Retina (tissue), 1 donor: ENCODE results near the gene DISC1.
"Not testable (repeated sequence)": the region's sequence is repeated elsewhere in the genome, so short reads cannot be mapped to it uniquely, and the experiment has no call there.

ENCODE experiments used
- DNase-seq: peaks from one replicate; pipeline ENCODE4 v3.0.0-alpha.2; 2016

The DISC1 gene

DNA sequence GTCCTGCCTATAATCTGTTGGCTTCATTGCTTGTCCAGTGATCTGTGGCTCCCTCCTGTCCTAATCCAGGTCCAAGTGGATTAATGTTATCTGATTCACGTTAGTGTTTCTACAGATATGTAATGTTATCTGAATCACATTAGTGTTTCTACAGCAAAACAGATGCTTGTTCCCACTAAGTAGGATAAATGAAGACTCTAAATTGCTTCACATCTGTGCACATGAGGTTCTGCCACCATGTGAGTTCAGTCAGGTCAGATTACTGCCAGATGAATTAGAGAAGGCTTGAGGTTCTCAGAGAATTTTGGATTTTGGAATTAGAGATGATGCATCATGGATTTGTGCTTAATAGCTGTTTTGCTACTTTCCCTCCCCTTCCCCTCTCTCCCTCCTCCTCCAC, 13.2 kb downstream of the DISC1 start:
- DNase-seq: no peak

DNA sequence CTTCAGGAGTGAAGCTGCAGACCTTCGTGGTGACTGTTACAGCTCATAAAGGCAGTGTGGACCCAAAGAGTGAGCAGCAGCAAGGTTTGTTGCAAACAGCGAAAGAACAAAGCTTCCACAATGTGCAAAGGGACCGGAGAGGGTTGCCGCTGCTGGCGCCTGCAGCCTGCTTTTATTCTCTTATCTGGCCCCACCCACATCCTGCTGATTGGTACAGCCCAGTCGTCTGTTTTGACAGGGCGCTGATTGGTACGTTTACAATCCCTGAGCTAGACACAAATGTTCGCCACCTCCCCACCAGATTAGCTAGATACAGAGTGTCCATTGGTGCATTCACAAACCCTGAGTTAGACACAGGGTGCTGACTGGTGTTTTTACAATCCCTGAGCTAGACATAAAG, 14.9 kb downstream of the DISC1 start:
- not testable (repeated sequence) for DNase-seq

GRCh38 chr1:231642061-231642460, 15.5 kb downstream of the DISC1 start:
- not testable (repeated sequence) for DNase-seq

- no peak for DNase-seq
Measured at GRCh38 chr1:231642618-231643017, 16.0 kb downstream of the DISC1 start.

GRCh38 chr1:231643071-231643934, 16.7 kb downstream of the DISC1 start:
- DNase-seq: no peak

GRCh38 chr1:231643935-231644237, 17.3 kb downstream of the DISC1 start:
- DNase-seq: no peak

DNA sequence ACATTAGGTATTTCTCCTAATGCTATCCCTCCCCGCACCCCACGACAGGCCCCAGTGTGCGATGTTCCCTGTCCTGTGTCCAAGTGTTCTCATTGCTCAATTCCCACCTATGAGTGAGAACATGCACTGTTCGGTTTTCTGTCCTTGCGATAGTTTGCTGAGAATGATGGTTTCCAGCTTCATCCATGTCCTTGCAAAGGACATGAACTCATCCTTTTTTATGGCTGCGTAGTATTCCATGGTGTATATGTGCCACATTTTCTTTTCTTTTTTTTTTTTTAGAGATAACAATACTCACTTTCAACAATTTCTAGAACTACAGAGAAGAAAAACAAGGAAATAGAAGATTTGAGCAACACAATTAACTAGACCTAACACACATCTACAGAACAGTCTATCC, 19.0 kb downstream of the DISC1 start:
- DNase-seq: not testable (repeated sequence)

DNA sequence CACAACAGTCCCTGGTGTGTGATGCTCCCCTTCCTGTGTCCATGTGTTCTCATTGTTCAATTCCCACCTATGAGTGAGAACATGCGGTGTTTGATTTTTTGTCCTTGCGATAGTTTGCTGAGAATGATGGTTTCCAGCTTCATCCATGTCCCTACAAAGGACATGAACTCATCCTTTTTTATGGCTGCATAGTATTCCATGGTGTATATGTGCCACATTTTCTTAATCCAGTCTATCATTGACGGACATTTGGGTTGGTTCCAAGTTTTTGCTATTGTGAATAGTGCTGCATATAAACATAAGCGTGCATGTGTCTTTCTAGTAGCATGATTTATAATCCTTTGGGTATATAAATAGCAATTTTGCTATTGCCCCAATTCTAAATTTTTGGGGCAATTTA, 19.6 kb downstream of the DISC1 start:
- DNase-seq: not testable (repeated sequence)

DNA sequence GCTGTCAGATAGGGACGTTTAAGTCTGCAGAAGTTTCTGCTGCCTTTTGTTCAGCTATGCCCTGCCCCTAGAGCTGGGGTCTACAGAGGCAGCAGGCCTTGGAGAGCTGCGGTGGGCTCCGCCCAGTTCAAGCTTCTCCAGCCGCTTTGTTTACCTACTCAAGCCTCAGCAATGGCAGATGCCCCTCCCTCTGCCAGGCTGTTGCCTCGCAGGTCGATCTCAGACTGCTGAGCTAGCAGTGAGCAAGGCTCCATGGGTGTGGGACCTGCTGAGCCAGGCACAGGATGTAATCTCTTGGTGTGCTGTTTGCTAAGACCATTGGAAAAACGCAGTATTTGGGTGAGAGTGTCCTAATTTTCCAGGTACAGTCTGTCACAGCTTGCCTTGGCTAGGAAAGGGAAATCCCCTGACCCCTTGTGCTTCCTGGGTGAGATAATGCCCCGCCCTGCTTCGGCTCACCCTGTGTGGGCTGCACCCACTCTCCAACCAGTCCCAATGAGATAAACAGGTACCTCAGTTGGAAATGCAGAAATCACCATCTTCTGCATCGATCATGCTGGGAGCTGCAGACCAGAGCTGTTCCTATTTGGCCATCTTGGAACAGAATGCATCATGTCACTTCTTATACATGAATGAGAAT, 25.2 kb downstream of the DISC1 start:
- DNase-seq: not testable (repeated sequence)

GRCh38 chr1:231653632-231654031, 27.0 kb downstream of the DISC1 start:
- no peak for DNase-seq

DNA sequence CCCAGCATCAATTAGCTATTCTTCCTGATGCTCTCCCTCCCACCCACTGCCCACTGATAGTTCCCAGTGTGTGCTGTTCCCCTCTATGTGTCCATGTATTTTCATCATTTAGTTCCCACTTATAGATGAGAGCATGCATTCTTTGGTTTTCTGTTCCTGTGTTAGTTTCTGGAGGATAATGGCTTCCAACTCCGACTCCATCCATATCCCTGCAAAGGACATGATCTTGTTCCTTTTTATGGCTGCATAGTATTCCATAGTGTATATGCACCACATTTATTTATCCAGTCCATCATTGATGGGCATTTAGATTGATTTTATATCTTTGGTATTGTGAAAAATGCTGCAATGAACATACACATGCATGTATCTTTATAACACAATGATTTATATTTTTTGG, 30.2 kb downstream of the DISC1 start:
- no peak for DNase-seq

- not testable (repeated sequence) for DNase-seq
Measured at GRCh38 chr1:231658223-231658622, 31.6 kb downstream of the DISC1 start.

DNA sequence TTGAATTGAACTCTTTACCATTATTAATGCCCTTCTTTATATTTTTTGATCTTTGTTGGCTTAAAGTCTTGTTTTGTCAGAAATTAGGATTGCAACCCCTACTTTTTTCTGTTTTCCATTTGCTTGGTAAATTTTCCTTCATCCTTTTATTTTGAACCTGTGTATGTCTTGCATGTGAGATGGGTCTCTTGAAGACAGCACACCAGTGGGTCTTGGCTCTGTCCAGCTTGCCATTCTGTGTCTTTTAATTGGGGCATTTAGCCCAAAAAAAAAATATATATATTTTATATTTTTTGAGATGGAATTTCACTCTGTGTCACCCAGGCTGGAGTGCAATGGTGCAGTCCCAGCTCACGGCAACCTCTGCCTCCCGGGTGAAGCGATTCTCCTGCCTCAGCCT, 33.6 kb downstream of the DISC1 start:
- no peak for DNase-seq

- no peak for DNase-seq
Measured at GRCh38 chr1:231663211-231663792, 36.7 kb downstream of the DISC1 start.

DNA sequence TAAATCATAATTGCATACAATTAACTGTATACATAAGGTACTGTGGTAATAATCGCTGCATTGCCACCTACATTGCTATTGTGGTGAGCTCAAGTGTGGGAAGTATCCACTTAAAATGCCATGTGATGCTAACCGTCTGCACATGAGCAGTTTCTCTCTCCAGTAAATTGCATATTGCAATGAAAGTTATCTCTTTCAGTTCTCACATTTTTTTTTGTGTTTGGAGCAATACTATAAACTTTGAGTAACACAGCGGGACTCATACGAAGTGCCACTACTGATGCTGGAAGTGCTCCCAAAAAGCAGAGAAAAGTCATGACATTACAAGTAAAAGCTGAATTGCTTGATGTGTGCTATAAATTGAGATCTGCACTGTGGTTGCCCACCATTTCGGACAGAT, 38.5 kb downstream of the DISC1 start:
- DNase-seq: no peak

- DNase-seq: no peak
Measured at GRCh38 chr1:231665726-231666125, 39.1 kb downstream of the DISC1 start.

- DNase-seq: no peak
Measured at GRCh38 chr1:231666220-231666936, 39.8 kb downstream of the DISC1 start.

GRCh38 chr1:231666937-231667608, 40.5 kb downstream of the DISC1 start:
- DNase-seq: no peak

- DNase-seq: no peak
Measured at GRCh38 chr1:231667896-231668506, 41.4 kb downstream of the DISC1 start.

DNA sequence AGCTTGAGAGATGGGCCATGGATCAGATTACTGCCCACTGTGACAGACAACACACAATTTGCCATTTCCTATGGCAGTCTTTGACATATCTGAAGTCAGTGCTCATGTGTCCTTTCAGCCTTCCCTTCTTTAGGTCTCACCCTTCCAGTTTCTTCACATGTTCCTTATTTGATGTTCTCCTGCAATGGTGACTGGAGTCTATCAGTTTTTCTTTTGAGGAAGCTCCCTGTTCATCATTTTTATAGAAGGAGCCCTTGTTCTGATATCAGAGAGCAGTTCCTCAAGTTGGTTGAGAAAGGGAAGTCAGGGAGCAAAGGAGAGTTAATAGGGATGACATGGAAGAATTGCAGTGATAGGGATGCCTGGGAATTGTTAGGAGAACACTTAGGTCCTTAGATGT, 42.2 kb downstream of the DISC1 start:
- no peak for DNase-seq

DNA sequence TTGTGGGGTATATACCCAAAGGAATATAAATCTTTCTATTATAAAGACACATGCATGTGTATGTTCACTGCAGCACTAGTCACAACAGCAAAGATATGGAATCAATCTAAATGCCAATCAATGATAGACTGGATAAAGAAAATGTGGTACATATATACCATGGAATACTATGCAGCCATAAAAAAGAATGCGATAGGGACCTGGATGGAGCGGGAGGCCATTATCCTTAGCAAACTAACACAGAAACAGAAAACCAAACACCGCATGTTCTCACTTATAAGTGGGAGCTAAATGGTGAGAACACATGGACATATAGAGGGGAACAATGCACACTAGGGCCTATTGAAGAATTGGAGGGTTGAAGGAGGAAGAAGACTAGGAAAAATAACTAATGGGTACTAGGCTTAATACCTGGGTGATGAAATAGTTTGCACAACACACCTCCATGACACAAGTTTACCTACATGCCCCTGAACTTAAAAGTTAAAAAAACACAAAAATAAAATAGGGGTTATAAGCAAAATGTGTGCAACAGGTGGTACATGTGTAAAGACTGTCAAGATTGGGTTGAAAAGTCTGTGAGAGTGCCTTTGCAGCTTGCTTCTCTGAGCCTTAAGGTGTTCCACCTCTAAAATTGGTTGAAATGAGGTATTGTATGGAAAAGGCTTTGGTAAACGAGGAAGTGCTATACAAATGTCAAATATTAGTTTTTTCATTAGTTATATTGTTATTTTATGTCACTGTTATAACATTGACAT, 43.5 kb downstream of the DISC1 start:
- DNase-seq: not testable (repeated sequence)

DNA sequence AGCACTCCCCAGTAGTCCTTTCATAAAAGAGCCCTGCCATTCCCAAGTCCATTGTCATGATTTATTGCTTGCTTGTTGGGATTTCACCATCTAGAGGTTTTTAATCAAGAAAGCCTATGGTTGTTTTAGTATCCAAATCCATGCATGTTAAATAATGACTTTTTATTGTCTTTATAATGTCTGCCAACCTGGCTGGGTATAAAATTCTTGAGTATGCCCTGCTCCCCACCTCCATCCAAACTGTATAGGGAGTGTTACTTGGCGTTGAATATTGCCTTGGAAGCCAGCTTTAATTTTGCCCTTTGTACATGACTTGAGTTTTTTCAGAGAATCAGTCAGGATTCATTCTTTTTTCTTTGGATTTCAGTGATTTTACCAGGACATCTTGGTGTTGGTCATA, 44.2 kb downstream of the DISC1 start:
- DNase-seq: no peak
